Fibroblast of the aortic adventitia (primary cell): ENCODE measurements around the gene BTBD8. TPM values are rescaled to one million over a fixed set of nuclear protein-coding genes. Genes with fewer than 3 reads are reported as not detected.

Experiments used
- DNase-seq: peaks from one replicate; pipeline ENCODE4 v3.0.0-alpha.2; 2010; ENCODE audit warnings: low read depth
- H3K4me3 ChIP-seq: 2 replicates; pipeline ENCODE4 v1.5.1; 2011; ENCODE audit warnings: low read depth, mild to moderate bottlenecking, control low read depth, low read length, moderate library complexity
- CTCF ChIP-seq: IDR thresholded peaks from 2 replicates; pipeline ENCODE4 v1.5.1; 2011; ENCODE audit warnings: mild to moderate bottlenecking, low read length, control low read depth, inconsistent platforms; ENCODE audit not compliant: insufficient read depth
- total RNA-seq: library from RNA; depleted of rRNA; stranded (reverse); fragments of >200 nt; gene quantifications from 2 replicates; pipeline ENCODE4 v1.2.3, GENCODE V29; 2012; ENCODE audit warnings: low replicate concordance

Gene BTBD8
- total RNA-seq, 1 donor: 5.2 TPM

GRCh38 chr1:92169214-92170005, 89.3 kb downstream of the BTBD8 start:
- TF ChIP-seq CTCF: no peak

GRCh38 chr1:92184632-92185031, 104.5 kb downstream of the BTBD8 start:
- no peak for TF ChIP-seq CTCF
- peak; percentile 59 for DNase-seq
- H3K4me3 ChIP-seq: no peak overlapping the region

More at GRCh38 chr1:92169214-92170005, 89.3 kb downstream of the BTBD8 start:
- no peak for DNase-seq
- no peak overlapping the region for H3K4me3 ChIP-seq

GRCh38 chr1:92186081-92186480, 105.9 kb downstream of the BTBD8 start:
- no peak overlapping the region for H3K4me3 ChIP-seq
- DNase-seq: no peak
- no peak for TF ChIP-seq CTCF

- H3K4me3 ChIP-seq: no peak overlapping the region
- TF ChIP-seq CTCF: no peak
- DNase-seq: no peak
Measured at GRCh38 chr1:92188436-92189255, 108.5 kb downstream of the BTBD8 start.

- no peak overlapping the region for H3K4me3 ChIP-seq
- DNase-seq: no peak
- TF ChIP-seq CTCF: no peak
Measured at GRCh38 chr1:92191726-92192125, 111.6 kb downstream of the BTBD8 start.

GRCh38 chr1:92192246-92192645, 112.1 kb downstream of the BTBD8 start:
- no peak for DNase-seq
- TF ChIP-seq CTCF: no peak

More at GRCh38 chr1:92192246-92192645, 112.1 kb downstream of the BTBD8 start:
- no peak overlapping the region for H3K4me3 ChIP-seq
